Measurements from ENCODE around the gene MROH8. TPM values are rescaled to one million over a fixed set of nuclear protein-coding genes. Genes with fewer than 3 reads are reported as not detected.

The MROH8 gene
- total and polyA plus RNA-seq, 2 experiments from 2014 or later: 0.63 to 0.68 TPM

DNA sequence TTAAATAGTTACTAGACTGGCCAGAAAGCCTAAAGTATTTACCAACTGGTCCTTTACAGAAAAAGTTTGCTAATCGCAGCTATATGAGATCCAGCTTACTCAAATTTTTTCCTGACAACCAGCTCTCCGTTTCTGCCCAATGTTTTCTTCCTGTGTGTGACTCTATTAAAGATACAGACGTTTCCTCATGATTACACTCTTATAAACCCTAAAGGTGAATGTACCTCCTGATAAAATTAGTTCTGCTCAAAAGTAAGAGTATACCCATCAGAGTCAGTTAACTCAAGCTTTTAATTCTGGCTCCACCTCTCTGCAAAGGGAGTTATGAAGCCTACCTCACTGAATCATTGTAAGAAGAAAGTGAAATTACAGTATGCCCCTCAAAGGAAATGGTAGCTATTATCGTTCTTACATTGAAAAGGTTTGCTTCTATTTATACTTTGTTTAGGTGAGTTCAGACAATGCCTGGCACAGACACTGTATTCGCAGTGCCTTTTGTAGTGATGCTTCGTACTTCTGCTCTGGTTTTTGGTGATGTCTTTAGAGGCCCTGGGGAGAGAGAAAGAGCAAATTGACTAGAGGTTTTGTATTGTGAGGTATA, 10.2 kb upstream of the MROH8 start (continued):
- TF ChIP-seq NANOG (IDR thresholded peaks at IDR 0.05; ENCODE audit: borderline replicate concordance): no peak
- TF ChIP-seq ZNF114 (CRISPR knock-in tag; IDR thresholded peaks at IDR 0.05): no peak
- no peak for TF ChIP-seq JUNB (IDR thresholded peaks at IDR 0.05; ENCODE audit: unreplicated experiment)
- no peak for TF ChIP-seq STAT1 (IDR thresholded peaks at IDR 0.05; ENCODE audit: unreplicated experiment)
- no peak for TF ChIP-seq EZH2 (IDR thresholded peaks at IDR 0.05; ENCODE audit: low read depth, unreplicated experiment)
- no peak for TF ChIP-seq POLR2AphosphoS5 (IDR thresholded peaks at IDR 0.05; ENCODE audit: low read depth)
- no peak for TF ChIP-seq ZNF331 (CRISPR knock-in tag; IDR thresholded peaks at IDR 0.05; ENCODE audit: low read depth)
- TF ChIP-seq EZH2phosphoT487 (IDR thresholded peaks at IDR 0.05; ENCODE audit: unreplicated experiment): no peak
- TF ChIP-seq, protein P1, sequence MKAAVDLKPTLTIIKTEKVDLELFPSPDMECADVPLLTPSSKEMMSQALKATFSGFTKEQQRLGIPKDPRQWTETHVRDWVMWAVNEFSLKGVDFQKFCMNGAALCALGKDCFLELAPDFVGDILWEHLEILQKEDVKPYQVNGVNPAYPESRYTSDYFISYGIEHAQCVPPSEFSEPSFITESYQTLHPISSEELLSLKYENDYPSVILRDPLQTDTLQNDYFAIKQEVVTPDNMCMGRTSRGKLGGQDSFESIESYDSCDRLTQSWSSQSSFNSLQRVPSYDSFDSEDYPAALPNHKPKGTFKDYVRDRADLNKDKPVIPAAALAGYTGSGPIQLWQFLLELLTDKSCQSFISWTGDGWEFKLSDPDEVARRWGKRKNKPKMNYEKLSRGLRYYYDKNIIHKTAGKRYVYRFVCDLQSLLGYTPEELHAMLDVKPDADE (IDR thresholded peaks at IDR 0.05): no peak

DNA sequence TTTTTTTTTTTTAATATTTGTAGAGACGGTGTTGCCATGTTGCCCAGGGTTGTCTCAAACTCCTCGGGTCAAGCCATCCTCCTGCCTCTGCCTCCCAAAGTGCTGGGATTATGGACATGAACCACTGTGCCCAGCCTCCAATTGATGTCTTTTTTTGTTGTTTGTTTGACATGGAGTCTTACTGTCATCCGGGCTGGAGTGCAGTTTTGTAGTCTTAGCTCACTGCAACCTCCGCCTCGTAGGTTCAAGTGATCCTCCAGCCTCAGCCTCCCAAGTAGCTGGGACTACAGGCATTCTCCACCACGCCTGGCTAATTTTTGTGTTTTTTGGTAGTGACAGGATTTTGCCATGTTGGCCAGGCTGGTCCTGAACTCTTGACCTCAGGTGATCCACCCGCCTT, 9.4 kb upstream of the MROH8 start:
- no peak for ATAC-seq
- no peak for DNase-seq (ENCODE audit: low spot score)
- H3K27ac ChIP-seq (ENCODE audit: low read depth): no peak overlapping the region
- H3K27me3 ChIP-seq (ENCODE audit: insufficient read depth): no peaks in the 10 kb centered on the region
- peaks cover 96% of the 10 kb centered on the region for H3K79me2 ChIP-seq (replicated peaks; ENCODE audit: insufficient read depth)
- no peaks in the 10 kb centered on the region for H3K9me2 ChIP-seq (ENCODE audit: insufficient read depth)
- H3K36me3 ChIP-seq (ENCODE audit: insufficient read depth): peaks cover 36% of the 10 kb centered on the region
- peaks cover 14% of the 10 kb centered on the region; the same call in 1 of the 2 replicates for H3K4me1 ChIP-seq (ENCODE audit: insufficient read depth)
- H3K36me3 Mint-ChIP-seq (ENCODE audit: low read depth): peaks cover 64% of the 10 kb centered on the region
- no peak overlapping the region for H3K4me3 Mint-ChIP-seq
- H2AFZ ChIP-seq: no peak overlapping the region
- peaks cover 86% of the 10 kb centered on the region for H4K20me1 ChIP-seq (replicated peaks; ENCODE audit: insufficient read depth)
- no peak overlapping the region for H3K27ac Mint-ChIP-seq
- H3K4me1 Mint-ChIP-seq: peaks cover 14% of the 10 kb centered on the region
- H3K4me3 ChIP-seq: no peak overlapping the region
- H3F3A ChIP-seq (replicated peaks; ENCODE audit: low read depth): peaks cover 4% of the 10 kb centered on the region
- peaks cover 5% of the 10 kb centered on the region for H3K27me3 Mint-ChIP-seq (ENCODE audit: insufficient read depth, low read depth, poor library complexity)
- no peaks in the 10 kb centered on the region for H3K9me3 Mint-ChIP-seq
- H3K4me2 ChIP-seq: no peak overlapping the region
- TF ChIP-seq ZNF114 (CRISPR knock-in tag; IDR thresholded peaks at IDR 0.05) (no peak), EZH2 (IDR thresholded peaks at IDR 0.05; ENCODE audit: low read depth, unreplicated experiment) (no peak), CREB1 (CRISPR knock-in tag; IDR thresholded peaks at IDR 0.05; ENCODE audit: low read depth) (no peak), EZH2phosphoT487 (IDR thresholded peaks at IDR 0.05; ENCODE audit: unreplicated experiment) (no peak), ZNF331 (CRISPR knock-in tag; IDR thresholded peaks at IDR 0.05; ENCODE audit: low read depth) (no peak)
- TF ChIP-seq, protein P2, sequence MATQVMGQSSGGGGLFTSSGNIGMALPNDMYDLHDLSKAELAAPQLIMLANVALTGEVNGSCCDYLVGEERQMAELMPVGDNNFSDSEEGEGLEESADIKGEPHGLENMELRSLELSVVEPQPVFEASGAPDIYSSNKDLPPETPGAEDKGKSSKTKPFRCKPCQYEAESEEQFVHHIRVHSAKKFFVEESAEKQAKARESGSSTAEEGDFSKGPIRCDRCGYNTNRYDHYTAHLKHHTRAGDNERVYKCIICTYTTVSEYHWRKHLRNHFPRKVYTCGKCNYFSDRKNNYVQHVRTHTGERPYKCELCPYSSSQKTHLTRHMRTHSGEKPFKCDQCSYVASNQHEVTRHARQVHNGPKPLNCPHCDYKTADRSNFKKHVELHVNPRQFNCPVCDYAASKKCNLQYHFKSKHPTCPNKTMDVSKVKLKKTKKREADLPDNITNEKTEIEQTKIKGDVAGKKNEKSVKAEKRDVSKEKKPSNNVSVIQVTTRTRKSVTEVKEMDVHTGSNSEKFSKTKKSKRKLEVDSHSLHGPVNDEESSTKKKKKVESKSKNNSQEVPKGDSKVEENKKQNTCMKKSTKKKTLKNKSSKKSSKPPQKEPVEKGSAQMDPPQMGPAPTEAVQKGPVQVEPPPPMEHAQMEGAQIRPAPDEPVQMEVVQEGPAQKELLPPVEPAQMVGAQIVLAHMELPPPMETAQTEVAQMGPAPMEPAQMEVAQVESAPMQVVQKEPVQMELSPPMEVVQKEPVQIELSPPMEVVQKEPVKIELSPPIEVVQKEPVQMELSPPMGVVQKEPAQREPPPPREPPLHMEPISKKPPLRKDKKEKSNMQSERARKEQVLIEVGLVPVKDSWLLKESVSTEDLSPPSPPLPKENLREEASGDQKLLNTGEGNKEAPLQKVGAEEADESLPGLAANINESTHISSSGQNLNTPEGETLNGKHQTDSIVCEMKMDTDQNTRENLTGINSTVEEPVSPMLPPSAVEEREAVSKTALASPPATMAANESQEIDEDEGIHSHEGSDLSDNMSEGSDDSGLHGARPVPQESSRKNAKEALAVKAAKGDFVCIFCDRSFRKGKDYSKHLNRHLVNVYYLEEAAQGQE (IDR thresholded peaks at IDR 0.05; ENCODE audit: unreplicated experiment): no peak
- TF ChIP-seq, protein P1 (IDR thresholded peaks at IDR 0.05): no peak
- TF ChIP-seq, protein P3, sequence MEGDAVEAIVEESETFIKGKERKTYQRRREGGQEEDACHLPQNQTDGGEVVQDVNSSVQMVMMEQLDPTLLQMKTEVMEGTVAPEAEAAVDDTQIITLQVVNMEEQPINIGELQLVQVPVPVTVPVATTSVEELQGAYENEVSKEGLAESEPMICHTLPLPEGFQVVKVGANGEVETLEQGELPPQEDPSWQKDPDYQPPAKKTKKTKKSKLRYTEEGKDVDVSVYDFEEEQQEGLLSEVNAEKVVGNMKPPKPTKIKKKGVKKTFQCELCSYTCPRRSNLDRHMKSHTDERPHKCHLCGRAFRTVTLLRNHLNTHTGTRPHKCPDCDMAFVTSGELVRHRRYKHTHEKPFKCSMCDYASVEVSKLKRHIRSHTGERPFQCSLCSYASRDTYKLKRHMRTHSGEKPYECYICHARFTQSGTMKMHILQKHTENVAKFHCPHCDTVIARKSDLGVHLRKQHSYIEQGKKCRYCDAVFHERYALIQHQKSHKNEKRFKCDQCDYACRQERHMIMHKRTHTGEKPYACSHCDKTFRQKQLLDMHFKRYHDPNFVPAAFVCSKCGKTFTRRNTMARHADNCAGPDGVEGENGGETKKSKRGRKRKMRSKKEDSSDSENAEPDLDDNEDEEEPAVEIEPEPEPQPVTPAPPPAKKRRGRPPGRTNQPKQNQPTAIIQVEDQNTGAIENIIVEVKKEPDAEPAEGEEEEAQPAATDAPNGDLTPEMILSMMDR (conservative IDR thresholded peaks at IDR 0.05; ENCODE audit: low read depth in 2 of 2): no peak
